Tibial artery (tissue), 4 donors: Measurements from ENCODE around the gene GAS6.

ENCODE experiments used
- DNase-seq, 2 donors: peaks; one replicate each; pipeline ENCODE4 v3.0.0-alpha.2; 2019
- H3K27ac ChIP-seq, 2 donors: fragments of 200-600 bp; sonication (generic) in 1 of 2; 1 replicate in 1 of 2; 2 replicates in 1 of 2; pipeline ENCODE4 v1.5.1; 2018 to 2019; ENCODE audit warnings: mild to moderate bottlenecking in 1 of 2
- H3K27me3 ChIP-seq, 2 donors: fragments of 200-600 bp; sonication (generic) in 1 of 2; one replicate each; pipeline versions ENCODE4 v1.5.1 to v1.6.0; 2016 to 2019
- H3K36me3 ChIP-seq, 3 donors: fragments of 200-600 bp; sonication (generic) in 2 of 3; one replicate each; pipeline ENCODE4 v1.5.1; 2016 to 2019; ENCODE audit warnings: mild to moderate bottlenecking in 2 of 3
- H3K4me1 ChIP-seq, 4 donors: fragments of 200-600 bp; sonication (generic) in 2 of 4; 1 replicate in 3 of 4; 2 replicates in 1 of 4; pipeline ENCODE4 v1.5.1; 2016 to 2019
- H3K4me3 ChIP-seq, 2 donors: fragments of 200-600 bp; sonication (generic) in 1 of 2; 1 replicate in 1 of 2; 2 replicates in 1 of 2; pipeline ENCODE4 v1.5.1; 2018 to 2019; ENCODE audit warnings: mild to moderate bottlenecking in 2 of 2
- H3K9me3 ChIP-seq, 3 donors: fragments of 200-600 bp; sonication (generic) in 1 of 3; one replicate each; pipeline ENCODE4 v1.5.1; 2016 to 2019
- intact Hi-C: fragments of 100-400 bp; cut with DNase I; formaldehyde crosslinking; loops from one replicate; pipeline ENCODE4 v1.15.0; 2023; ENCODE audit warnings: low total_unique reads
- TF ChIP-seq, protein P1 (sequence below), 2 experiments: fragments of 200-600 bp in 1 of 2; fragments of 450-650 bp in 1 of 2; IDR thresholded peaks; one replicate each; pipeline ENCODE4 v1.5.1; 2017 to 2019; ENCODE audit warnings: antibody characterized with exemption in 2 of 2, mild to moderate bottlenecking in 1 of 2, moderate library complexity in 1 of 2

Gene GAS6

DNA sequence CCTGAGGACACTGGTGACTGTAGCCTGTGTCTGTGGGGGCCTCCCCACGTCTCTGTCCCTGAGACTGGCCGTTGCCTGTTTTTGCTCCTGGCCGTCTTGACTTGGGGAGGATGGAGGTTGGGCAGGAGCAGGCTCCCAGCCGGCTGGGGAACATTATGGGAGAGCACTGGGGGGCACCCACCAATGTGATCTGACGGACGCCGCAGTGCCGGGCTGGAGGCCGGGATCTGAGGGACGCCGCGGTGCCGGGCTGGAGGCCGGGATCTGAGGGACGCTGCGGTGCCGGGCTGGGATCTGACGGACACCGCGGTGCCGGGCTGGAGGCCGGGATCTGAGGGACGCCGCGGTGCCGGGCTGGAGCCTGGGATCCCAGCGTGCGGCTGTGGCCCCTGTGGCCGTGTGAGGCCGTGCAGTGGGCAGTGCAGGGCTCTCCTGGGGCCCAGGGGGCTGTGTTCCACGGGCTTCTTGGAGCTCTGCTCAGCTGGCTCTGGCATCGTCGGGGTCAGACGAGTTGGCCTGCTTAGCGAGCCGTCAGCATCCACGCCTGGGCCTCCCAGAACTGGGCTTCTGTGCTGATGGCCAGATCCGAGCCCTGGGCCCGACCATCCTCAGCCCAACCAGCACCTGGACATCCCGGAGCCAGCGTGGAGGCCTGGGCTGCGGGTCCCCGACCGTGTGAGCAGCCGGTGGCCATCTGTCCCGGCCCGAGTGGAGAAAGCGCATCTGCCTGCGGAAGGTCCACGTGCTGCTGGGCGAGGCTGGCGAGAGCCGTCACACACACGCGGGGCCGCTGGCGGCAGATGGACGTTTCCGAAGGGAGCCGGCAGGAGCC is 45.8 kb downstream of the GAS6 start:
- peak overlapping the region; percentile 83 to 90 for H3K27ac ChIP-seq
- H3K9me3 ChIP-seq = no peaks in the 10 kb centered on the region
- TF ChIP-seq, protein P1, sequence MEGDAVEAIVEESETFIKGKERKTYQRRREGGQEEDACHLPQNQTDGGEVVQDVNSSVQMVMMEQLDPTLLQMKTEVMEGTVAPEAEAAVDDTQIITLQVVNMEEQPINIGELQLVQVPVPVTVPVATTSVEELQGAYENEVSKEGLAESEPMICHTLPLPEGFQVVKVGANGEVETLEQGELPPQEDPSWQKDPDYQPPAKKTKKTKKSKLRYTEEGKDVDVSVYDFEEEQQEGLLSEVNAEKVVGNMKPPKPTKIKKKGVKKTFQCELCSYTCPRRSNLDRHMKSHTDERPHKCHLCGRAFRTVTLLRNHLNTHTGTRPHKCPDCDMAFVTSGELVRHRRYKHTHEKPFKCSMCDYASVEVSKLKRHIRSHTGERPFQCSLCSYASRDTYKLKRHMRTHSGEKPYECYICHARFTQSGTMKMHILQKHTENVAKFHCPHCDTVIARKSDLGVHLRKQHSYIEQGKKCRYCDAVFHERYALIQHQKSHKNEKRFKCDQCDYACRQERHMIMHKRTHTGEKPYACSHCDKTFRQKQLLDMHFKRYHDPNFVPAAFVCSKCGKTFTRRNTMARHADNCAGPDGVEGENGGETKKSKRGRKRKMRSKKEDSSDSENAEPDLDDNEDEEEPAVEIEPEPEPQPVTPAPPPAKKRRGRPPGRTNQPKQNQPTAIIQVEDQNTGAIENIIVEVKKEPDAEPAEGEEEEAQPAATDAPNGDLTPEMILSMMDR (IDR thresholded peaks at IDR 0.05) = no peak
- no peaks in the 10 kb centered on the region for H3K27me3 ChIP-seq
- DNase-seq = no peak
- peaks cover 12 to 15% (median 12%) of the 10 kb centered on the region in 3 donors for H3K36me3 ChIP-seq
- peaks cover 0 to 74% (median 52%) of the 10 kb centered on the region in 4 donors for H3K4me1 ChIP-seq
- peak overlapping the region in 1 of 2 donors; percentile 17 for H3K4me3 ChIP-seq
- intact Hi-C loops = loop anchor here (2.0 to 5.0 kb wide), 2 partner anchors 44 to 129 kb away; partner anchors contain the start of gene GAS6

DNA sequence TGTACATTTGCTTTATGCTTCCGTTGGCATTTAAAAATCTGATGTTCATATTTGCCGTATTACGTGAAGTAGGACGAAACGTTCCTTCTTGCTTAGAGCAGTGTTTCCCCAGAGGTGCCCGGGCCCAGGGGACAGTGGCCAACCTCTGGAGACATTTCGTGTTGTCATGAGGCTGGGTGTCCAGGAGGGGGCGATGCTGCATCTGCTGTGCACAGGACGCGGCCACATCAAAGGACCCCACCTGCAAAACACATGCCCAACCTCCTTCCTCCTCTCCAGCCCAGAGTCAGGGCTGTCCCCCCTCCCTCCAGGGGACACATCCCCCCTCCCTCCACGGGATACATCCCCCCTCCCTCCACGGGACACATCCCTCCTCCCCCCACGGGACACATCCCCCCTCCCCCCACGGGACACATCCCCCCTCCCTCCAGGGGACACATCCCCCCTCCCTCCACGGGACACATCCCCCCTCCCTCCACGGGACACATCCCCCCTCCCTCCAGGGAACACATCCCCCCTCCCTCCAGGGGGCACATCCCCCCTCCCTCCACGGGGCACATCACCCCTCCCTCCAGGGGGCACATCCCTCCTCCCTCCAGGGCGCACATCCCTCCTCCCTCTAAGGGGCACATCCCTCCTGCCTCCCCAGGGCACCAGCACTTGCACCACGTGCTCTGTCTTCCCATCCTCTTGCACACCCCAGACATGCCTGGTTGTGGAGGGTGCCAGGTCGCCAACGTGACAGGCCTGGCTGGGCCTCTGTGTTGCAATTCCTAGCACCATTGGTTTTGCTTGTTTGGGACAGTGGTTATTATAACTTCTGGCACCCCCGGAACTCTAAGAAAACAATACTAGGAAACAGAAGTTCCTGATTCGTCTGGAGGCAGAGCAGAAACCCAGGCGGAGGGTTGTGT is 46.7 kb downstream of the GAS6 start:
- Histone ChIP-seq H3K4me3 (peak overlapping the region in 1 of 2 donors; percentile 17), H3K27ac (peak overlapping the region; percentile 83 to 90), H3K4me1 (peaks cover 0 to 74% (median 51%) of the 10 kb centered on the region in 4 donors), H3K9me3 (no peaks in the 10 kb centered on the region), H3K36me3 (peaks cover 3 to 6% (median 4%) of the 10 kb centered on the region in 3 donors), H3K27me3 (no peaks in the 10 kb centered on the region)
- peak; percentile 95 to 98 for DNase-seq
- intact Hi-C loops = loop anchor here (2.0 to 5.0 kb wide), 2 partner anchors 45 to 130 kb away; partner anchors contain the start of gene GAS6
- TF ChIP-seq, protein P1 (IDR thresholded peaks at IDR 0.05) = peak; percentile 85 to 91

DNA sequence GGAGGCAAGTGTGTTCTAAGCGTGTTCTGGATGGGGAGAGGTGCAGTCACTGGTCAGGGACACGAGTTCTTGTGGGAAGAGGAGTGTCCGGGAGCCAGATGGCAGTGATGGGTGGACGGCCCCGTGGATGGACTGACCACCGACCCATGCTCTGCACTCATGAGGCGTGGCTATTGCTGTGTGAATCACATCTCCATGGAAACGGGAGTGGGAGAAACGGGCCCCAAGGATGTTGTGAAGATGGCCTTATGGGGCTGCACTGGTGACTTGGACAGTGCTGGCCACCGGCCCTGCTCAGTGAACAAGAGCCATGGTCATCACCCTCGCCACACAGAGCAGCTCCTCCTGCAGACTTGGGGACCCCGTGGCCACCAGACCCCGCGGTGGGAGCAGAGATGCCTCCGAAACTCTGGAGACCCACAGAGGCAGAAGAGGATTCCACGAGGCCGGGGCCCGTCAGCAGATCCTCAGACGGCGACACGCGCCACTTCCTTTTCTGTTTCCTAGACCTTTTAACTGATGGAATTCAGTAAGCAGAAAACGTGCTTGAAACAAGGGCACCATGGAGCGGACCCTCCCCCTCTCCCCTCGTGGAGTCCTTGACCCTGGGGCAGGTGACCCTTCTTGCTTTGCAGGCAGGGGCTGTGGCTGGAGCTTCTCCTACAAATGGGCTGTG is 47.5 kb downstream of the GAS6 start:
- no peaks in the 10 kb centered on the region for H3K9me3 ChIP-seq
- intact Hi-C loops = loop anchor here (2.0 to 5.0 kb wide), 2 partner anchors 46 to 130 kb away; partner anchors contain the start of gene GAS6
- no peak for DNase-seq
- peaks cover 0 to 66% (median 43%) of the 10 kb centered on the region in 4 donors for H3K4me1 ChIP-seq
- no peaks in the 10 kb centered on the region for H3K36me3 ChIP-seq
- H3K27me3 ChIP-seq = no peaks in the 10 kb centered on the region
- no peak overlapping the region for H3K4me3 ChIP-seq
- TF ChIP-seq, protein P1 (IDR thresholded peaks at IDR 0.05) = no peak
- peak overlapping the region; percentile 56 to 90 for H3K27ac ChIP-seq

DNA sequence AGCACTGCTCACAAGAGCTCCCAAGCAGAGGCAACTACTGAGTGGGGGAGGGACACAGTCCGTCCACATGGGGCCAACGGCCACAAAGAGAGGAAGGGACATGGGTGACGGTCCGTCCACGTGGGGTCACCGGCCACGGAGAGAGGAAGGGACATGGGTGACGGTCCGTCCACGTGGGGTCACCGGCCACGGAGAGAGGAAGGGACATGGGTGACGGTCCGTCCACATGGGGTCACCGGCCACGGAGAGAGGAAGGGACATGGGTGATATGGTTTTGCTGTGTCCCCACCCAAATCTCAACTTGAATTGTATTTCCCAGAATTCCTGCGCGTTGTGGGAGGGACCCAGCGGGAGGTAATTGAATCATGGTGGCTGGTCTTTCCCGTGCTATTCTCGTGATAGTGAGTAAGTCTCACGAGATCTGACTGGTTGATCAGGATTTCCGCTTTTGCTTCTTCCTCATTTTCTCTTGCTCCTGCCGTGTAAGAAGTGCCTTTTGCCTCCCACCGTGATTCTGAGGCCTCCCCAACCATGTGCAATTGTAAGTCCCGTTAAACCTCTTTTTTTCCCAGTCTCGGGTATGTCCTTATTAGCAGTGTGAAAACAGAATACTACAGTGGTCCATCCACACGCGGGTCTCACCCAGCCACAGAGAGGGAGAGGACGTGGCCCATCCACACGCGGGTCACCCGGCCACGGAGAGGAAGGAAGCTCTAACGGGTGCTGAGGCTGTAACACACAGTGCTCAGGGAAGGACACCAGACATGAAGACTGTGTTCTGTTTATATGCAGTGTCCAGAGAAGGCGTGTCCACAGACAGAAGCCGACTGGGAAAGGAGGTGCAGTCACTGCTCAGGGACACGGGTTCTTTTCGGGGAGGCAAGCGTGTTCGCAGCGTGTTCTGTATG is 48.5 kb downstream of the GAS6 start:
- H3K9me3 ChIP-seq = no peaks in the 10 kb centered on the region
- no peaks in the 10 kb centered on the region for H3K27me3 ChIP-seq
- peaks cover 0 to 56% (median 36%) of the 10 kb centered on the region in 4 donors for H3K4me1 ChIP-seq
- peak overlapping the region in 1 of 2 donors; percentile 12 for H3K4me3 ChIP-seq
- DNase-seq = no peak
- intact Hi-C loops = loop anchor here (2.0 to 5.0 kb wide), 2 partner anchors 47 to 131 kb away; partner anchors contain the start of gene GAS6
- H3K27ac ChIP-seq = no peak overlapping the region
- TF ChIP-seq, protein P1 (IDR thresholded peaks at IDR 0.05) = no peak
- H3K36me3 ChIP-seq = no peaks in the 10 kb centered on the region
